Fibroblast of pulmonary artery (primary cell): ENCODE data around the gene PLCG2.

ENCODE experiments used
- DNase-seq: peaks from one replicate; pipeline ENCODE4 v3.0.0-alpha.2; 2010; ENCODE audit warnings: low read depth
- H3K4me3 ChIP-seq: replicated peaks from 2 replicates; pipeline ENCODE4 v1.5.1; 2011; ENCODE audit warnings: low read depth, mild to moderate bottlenecking, control low read depth, low read length, moderate library complexity
- CTCF ChIP-seq: IDR thresholded peaks from 2 replicates; pipeline ENCODE4 v1.5.1; 2011; ENCODE audit warnings: mild to moderate bottlenecking, control low read depth, low read length, inconsistent platforms; ENCODE audit errors: missing control alignments

Gene PLCG2

GRCh38 chr16:81787659-81788058 lies 8.6 kb downstream of the PLCG2 start:
- no peak for TF ChIP-seq CTCF
- H3K4me3 ChIP-seq: no peak overlapping the region
- no peak for DNase-seq

- no peak for DNase-seq
- no peak for TF ChIP-seq CTCF
- no peak overlapping the region for H3K4me3 ChIP-seq
These were observed 11.2 kb downstream of the PLCG2 start for GRCh38 chr16:81790277-81790676.

- DNase-seq: no peak
- no peak for TF ChIP-seq CTCF
- no peak overlapping the region for H3K4me3 ChIP-seq
These were observed 11.8 kb downstream of the PLCG2 start for GRCh38 chr16:81790830-81791435.

GRCh38 chr16:81792828-81793227 lies 13.7 kb downstream of the PLCG2 start:
- no peak for DNase-seq
- H3K4me3 ChIP-seq: no peak overlapping the region
- no peak for TF ChIP-seq CTCF

GRCh38 chr16:81795193-81795592 lies 16.1 kb downstream of the PLCG2 start:
- no peak overlapping the region for H3K4me3 ChIP-seq
- TF ChIP-seq CTCF: no peak
- DNase-seq: no peak

- no peak overlapping the region for H3K4me3 ChIP-seq
- no peak for TF ChIP-seq CTCF
These were observed 16.9 kb downstream of the PLCG2 start for GRCh38 chr16:81796035-81796434.

More at GRCh38 chr16:81796035-81796434, 16.9 kb downstream of the PLCG2 start:
- no peak for DNase-seq
